CD4-positive, alpha-beta T cell treated with Interleukin-10 for 1 hour (primary cell): ENCODE results near the gene MTPN.

Experiments
- DNase-seq: peaks from one replicate; pipeline ENCODE4 v3.0.0-alpha.2; 2020

The MTPN gene

DNA sequence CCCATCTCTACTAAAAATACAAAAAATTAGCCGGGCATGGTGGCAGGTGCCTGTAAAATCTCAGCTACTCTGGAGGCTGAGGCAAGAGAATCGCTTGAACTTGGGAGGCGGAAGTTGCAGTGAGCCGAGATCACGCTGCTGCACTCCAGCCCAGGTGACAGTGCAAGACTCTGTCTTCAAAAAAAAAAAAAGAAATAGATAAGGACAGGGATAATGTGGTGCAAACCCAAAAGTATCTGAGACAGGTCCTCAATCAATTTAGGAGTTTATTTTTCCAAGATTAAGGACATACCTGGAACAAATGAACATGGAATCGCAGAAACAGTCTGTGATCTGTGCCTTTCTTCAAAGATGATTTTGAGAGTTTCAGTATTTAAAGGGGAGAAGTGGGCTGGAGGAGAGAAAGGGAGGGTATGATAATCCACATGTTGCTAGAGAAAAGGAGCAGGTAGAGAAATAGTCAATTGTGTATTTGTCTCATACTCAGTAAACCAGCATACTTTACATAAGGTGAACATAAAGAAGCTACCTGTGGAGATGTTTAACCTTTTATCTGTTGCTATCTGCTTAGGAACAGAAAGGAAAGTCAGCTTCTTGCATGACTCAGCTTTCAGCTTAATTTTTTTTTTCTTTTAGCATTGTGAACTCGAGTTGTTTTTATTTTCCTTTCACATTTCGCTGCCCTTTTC lies 4.9 kb upstream of the MTPN start:
- DNase-seq = peak; percentile 18

DNA sequence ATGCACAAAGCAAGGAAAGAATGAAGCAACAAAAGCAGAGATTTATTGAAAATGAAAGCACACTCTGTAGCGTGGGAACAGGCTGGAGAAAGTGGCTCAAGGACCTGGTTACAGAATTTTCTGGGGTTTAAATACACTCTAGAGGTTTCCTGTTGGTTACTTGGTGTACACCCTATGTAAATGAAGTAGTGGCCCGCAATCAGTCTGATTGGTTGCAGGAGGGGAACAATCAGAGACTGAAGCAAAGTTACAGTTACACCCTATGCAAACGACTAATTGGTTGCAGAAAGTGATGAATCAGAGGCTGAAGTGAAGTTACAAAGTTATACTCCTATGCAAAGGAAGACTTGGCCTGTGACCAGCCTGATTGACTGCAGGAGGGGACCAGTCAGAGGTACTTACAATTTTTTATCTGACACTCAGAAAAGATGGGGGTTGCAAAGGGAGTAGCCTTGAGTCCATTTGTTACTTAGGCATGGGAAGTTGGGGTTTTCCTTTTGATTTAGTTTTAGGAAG lies 3.6 kb upstream of the MTPN start:
- DNase-seq = peak; percentile 88

- DNase-seq = no peak
These were observed 2.9 kb upstream of the MTPN start for GRCh38 chr7:135980012-135980551.

DNA sequence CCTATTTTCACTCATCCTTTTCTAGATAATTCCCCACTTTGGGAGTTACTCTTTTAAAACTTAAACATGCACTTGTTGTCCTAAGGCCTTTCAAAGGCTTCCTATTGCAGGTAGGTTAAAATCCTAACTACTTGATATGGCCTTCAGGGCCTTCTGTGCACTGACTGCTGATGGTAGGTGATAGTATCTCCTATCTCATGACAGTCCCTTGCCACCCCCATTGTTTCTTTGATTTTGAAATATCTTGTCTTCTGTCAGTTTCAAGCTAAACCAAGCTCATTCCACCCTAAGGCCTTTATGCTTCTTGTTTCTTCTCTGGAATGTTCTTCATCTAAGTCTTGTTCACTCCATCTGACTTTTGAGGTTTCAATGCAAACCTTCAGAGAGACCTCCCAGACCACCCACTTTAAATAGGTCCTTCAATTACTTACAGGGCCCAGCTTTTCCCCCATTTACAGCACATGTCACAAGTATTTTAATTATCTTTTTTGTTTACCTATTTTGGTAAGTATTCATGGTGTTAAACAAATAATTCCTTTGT lies 2.4 kb upstream of the MTPN start:
- DNase-seq = no peak

DNA sequence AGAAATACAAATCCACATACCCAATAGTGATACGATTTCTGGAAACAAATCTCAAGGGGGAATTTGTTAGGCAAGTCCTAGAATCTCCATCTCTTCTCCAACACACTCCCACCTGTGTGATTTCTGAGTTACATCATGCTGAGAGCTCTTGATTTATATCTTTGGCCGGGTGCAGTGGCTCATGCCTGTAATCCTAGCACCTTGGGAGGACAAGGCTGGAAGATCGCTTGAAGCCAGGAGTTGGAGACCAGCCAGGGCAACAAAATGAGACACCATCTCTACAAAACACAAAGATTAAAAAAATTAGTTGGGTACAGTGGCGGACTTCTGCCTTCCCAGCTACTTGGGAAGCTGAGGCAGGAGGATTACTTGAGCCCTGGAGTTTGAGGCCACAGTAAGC lies 1.5 kb upstream of the MTPN start:
- DNase-seq = no peak

- DNase-seq = no peak
These were observed 545 bp upstream of the MTPN start for GRCh38 chr7:135977742-135978066.

DNA sequence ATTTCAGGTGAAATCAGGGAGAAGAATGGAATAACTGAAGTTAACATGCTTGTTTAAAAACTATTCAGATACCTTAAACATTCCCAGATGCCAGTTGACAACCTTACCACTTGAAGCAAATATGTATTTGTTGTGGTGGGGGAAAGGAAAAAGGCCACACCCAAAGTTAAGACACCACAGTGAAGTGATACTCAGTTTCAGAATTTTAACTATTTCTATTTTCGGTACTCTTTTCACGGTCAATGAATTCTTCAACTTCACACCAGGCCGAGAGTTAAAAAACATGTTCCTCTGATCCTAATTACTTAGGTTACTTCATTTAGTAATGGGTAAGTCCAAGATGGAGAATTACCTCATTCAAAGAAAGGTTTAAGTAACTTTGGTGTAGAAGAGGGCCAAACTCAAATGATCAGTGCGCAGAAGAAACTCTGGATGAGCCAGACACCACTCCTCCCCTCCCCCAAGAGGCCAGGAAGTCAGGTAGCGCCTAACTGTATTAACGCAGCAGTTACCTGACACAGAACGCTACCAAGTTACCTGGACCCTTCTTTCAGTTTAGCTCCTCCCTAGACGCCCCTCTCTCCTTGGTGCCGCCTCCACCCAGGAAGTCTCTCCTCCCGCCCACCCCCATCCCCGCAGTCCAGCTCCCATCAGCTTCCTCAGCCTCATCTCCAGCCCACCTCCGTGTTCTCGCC lies 700 bp downstream of the MTPN start:
- peak; percentile 51 for DNase-seq

GRCh38 chr7:135975166-135975565 lies 2.0 kb downstream of the MTPN start:
- DNase-seq = no peak

- no peak for DNase-seq
These were observed 2.5 kb downstream of the MTPN start for GRCh38 chr7:135974667-135975066.

DNA sequence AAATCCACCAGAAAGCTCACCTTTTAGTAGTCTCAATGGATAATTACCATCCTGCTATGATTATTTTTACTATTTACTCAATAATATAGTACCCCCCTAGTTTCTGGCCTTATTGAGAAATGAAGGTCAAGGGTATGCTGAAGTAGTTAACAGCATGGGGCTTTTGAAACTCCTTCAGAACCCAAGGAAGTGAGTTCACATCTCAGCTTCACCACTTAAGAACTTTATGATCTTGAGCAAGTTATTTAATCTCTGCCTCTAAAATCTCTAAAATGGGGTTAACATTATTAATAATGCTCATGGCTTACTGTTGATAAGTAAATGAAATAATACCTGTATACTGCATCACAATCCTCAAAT lies 5.8 kb downstream of the MTPN start:
- no peak for DNase-seq

DNA sequence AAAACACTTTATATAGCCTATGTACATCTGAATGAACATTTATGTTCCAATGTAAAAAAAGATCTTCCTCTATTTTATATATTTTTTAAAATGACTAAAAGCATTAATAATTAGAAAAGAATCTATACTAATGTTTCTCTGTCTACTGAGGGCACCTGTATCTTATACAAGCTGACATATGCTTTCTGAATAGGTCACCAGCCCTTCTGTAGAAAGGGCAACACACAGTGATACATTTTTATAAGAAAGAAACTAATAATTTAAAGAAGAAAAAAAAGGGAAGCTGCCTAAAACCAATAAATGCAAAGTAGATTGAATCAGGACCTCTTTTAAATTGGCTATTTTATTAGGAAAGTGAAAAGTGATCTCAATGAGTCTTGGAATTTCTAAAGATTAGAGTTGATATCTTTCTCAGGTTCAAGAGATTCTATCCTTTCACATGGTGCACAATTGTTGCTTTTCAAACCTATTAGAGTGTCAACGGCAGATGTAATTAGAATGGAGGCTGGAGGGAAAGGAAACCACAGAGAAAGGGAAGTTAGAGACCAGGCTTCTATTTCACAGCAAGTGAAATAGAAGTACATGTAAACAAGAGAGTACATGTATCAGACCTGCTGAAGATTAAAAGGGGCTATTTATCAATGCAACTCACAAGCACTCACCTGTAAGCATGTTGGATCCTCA lies 6.3 kb downstream of the MTPN start:
- no peak for DNase-seq

GRCh38 chr7:135970045-135970444 lies 7.1 kb downstream of the MTPN start:
- no peak for DNase-seq

GRCh38 chr7:135966341-135967043 lies 10.7 kb downstream of the MTPN start:
- no peak for DNase-seq

- no peak for DNase-seq
These were observed 11.6 kb downstream of the MTPN start for GRCh38 chr7:135965602-135966001.

DNA sequence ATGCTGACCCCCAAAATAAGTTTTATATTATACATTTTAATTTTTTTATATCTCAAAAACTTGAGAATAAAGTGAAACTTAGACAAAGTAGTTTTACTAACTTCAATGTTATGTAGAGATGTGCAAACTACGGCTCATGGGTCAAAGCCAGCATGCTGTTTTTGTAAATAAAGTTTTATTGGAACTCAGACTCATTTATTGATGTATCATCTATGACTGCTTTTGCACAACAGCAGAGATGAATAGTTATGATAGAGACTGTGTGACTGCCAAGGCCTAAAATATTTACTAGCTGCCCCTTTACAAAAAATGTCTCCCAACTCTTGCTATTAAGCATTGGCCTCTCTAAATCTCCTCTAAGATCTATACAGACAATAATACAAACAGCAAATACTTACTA lies 12.4 kb downstream of the MTPN start:
- no peak for DNase-seq

- no peak for DNase-seq
These were observed 12.9 kb downstream of the MTPN start for GRCh38 chr7:135964274-135964673.

DNA sequence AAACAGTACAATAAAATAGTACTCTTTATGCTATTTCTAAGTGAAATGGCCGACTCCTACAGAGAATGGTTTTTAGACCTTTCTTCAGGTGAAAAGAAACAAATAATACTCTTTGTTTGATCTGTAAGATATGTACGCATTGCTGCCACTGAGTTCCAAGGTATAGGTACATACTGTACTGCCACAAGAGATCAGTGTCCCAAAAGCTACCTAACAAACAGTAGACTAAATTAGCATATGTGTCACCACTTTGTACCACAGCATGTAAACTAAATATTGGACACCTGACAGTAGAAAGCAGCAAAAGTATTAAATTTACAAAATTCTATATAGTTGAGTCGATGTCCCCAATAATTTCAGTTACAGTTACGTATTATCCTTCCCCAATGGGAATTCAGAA lies 14.4 kb downstream of the MTPN start:
- DNase-seq = no peak

GRCh38 chr7:135960709-135961451 lies 16.3 kb downstream of the MTPN start:
- DNase-seq = no peak

- no peak for DNase-seq
These were observed 17.4 kb downstream of the MTPN start for GRCh38 chr7:135959646-135960363.

- no peak for DNase-seq
These were observed 19.0 kb downstream of the MTPN start for GRCh38 chr7:135958173-135958572.

DNA sequence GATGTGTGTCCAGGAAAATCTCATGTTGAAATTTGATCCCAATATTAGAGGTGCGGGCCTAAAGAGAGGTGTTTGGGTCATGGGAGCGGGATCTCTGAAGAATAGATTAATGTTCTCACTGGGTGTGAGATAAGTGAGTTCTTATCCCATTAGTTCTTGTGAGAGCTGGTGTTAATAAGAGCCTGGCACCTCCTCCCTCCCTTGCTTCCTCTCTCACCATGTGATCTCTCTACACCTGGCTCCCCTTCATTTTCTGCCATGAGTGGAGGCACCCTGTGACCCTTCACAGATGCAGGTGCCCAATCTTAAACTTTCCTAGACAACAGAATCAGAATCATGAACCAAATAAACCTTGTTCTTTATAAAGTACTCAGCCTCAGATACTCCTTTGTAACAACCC lies 19.5 kb downstream of the MTPN start:
- DNase-seq = no peak

DNA sequence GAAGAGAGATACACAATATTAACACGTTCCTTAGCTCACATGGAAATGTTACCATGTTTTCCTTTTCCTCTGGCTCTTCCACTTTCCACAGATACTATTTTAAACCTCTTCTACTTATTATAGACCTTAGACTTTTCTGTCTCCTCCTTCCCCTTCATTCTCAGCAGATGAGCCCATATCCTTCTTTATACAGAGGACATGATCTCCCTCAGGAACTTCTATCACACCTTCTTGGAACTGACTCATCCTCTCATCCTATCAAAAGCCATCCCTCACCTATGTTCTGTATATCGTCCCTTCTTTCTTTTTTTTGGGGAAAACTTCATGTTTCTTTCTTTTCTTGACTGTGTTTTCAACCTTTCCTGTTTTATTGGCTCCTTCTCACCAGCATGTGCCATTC lies 20.8 kb downstream of the MTPN start:
- no peak for DNase-seq
